Hematopoietic multipotent progenitor cell treated with erythropoietin and hydrocortisone succinate and interleukin-3 and kit ligand, for 15 days (in vitro differentiated cells): Measurements from ENCODE around the gene CLIP4.
"Not testable (repeated sequence)": the region's sequence is repeated elsewhere in the genome, so short reads cannot be mapped to it uniquely, and the experiment has no call there.

Source experiments
- DNase-seq: peaks from one replicate; pipeline ENCODE4 v3.0.0-alpha.2; 2015; ENCODE audit warnings: low spot score

CLIP4 gene, protein sequence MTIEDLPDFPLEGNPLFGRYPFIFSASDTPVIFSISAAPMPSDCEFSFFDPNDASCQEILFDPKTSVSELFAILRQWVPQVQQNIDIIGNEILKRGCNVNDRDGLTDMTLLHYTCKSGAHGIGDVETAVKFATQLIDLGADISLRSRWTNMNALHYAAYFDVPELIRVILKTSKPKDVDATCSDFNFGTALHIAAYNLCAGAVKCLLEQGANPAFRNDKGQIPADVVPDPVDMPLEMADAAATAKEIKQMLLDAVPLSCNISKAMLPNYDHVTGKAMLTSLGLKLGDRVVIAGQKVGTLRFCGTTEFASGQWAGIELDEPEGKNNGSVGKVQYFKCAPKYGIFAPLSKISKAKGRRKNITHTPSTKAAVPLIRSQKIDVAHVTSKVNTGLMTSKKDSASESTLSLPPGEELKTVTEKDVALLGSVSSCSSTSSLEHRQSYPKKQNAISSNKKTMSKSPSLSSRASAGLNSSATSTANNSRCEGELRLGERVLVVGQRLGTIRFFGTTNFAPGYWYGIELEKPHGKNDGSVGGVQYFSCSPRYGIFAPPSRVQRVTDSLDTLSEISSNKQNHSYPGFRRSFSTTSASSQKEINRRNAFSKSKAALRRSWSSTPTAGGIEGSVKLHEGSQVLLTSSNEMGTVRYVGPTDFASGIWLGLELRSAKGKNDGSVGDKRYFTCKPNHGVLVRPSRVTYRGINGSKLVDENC

DNA sequence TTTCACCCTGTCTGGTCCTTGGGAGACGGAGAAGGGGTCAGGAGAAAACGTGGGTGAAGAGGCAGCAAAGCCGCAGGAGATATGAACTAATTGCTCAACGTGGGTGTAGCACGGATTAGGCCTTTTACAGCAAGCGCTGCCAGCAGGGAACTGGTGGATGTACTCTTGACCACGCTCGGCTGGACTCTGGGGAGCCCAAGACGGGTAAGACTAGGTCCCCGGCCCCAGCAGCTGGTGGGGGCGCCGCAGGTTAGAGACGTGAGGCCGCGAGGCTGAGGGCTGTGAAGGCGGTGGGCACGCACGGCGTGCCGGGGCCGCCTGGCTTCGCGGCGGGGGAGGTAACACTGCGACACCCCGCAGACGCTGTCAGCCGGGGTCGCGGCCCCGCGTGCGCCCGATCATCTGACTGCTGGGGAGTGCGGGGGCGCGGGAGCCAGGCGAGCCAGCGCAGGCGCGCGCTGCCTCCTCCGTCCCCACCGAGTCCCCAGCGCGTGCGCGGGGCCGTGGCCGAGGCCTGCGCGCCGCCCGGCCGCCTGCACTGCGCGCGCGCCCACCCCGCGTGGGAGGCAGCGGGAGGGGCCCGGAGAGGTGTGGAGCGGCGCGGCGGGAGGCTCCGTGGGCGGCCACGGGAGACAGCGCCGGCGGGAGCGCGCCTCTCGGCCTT, at the start of gene CLIP4:
CLIP4 (plus strand) TSS at position 470 of the 664 bp plus-strand sequence. CDS start 5,974 bp downstream, outside the sequence.
- peak; percentile 49 for DNase-seq

DNA sequence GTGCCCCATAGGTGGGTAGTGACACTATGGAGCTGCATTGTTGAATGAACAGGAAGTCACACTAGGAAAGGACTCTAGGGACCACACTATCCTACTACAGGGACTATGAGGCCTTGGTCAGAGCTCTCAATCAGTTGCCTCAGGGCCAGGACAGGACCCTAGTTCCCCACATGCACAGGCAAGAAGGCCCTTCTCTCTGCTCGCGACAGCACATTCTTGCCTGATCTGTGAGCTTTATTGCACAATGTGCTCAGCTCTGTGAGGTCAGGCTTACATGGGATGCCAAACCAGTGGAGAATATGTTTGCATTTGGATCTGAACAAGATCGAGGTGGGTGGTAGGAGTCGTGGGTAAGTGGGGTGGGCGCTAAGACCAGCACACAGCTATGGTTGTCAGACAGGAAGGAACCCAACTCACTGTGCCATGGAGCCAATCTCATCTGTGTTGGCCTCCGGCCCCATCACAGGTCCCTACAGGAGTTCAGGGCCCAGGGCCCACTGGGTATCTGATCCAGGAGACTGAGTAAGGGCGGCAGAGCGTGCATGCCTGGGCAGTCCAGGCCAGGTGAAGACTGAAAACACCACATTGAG, 48.8 kb upstream of the CLIP4 start:
- no peak for DNase-seq

DNA sequence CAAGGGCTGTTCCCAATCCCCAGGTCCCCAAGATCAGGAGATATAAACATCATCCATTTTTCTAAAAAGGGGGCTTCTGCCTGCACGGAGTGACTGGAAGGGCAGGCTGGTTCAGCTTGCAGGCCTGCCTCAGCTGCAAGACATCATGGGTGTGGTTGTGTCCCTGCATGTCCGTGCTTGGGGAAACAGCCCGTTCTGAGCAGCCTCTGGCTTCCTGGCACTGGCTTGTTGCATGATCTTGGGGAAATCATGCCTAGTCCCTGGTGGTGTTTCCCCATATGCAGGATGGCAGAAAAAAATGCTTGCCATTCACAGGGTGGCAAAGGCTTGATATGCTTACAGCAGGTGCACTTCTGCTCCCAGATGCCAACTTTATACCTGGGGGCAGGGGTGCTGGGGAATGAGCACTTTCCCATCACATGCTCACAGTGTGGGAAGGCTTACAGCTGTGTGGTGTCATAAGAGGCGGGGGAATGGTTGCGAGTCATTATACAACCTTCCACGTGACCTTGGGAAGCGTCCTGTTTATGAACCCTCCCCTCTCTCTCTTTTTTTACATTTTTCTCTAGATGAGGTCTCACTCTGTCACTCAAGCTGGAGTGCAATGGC, 48.1 kb upstream of the CLIP4 start:
- DNase-seq, result no peak

DNA sequence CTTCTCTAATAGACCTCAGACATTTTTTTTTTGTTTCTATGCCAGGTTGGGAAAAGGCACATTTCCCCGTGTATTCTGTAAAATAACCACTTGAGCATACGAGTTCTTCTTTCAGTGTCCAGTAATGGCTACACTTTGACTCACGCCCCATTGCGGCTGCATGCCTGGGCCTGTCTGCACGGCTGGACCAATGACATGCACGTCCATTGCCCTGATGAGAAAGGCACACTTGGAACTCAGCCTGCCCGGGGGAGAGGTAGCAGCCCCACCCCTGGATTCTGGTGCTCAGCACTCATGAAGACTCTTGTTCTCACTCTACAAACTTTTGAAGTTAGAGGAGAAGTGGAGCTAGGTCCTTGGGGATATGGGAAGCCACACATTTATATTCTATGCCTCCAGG, 46.7 kb upstream of the CLIP4 start:
- DNase-seq, result no peak

DNA sequence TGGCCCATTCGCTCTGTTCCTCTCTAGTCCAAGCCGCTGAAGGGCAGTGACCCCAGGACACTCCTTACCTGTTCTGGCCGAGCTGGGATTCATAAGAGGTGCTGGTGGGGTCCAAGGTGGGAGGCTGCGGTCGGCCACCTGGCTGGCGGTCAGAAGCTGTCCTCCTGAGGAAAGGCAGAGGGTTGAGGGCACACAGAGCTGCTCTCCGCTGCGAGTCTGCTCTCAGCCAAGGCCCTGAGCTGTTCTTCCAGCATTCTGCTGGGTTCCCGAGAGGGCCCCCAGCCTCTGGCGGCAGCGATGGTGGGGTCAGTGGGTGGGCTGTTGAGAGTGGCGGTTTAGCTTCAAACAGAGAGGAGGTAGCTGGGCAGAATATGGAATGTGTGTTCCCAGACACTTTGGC, 44.7 kb upstream of the CLIP4 start:
- no peak for DNase-seq

DNA sequence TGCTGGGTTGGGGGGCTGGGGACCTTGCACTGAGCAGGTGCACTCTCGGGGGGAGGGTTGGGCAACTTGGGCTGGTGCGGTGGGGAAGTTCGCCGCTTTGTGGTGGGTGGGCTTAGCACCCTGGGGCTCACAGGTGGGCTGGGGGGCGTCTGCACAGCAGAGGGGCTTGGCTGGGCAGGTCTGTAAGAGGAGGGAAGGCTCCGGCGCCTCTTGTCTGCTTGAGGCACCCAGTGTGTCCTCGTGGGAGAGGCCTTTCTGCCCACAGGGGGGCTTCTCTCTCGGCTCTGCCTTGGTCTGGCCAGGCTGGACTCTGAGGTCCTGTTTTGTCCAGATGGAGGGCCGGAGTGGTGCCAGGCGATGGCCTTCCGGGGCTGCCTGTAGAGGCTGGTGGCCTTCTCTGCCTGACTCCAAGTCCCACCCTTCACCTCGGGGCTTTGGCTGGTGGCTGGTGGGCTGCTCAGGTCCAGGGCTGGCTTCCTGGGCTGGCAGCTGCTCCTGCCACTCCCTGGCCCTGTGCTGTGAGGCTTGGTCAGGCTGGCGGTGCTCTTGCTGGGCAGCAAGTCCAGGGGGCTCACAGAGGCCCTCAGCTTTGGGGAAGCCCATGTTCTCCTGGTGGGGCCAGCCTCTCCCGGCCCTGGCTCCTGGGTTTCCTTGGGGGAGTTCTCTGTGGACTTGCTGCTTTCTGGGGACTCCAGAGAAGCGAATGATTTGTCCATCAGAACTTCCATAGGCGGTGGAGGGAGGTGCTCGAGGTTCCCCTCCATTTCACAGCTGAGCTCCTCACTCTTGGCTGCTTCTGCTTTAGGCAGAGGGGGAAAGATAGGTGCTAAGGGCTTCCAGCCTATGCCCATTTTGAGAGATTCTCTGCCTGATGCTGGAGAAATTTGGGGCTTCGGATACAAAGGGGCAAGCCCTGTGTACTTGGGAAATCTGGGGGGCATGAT, 43.9 kb upstream of the CLIP4 start:
- no peak for DNase-seq

DNA sequence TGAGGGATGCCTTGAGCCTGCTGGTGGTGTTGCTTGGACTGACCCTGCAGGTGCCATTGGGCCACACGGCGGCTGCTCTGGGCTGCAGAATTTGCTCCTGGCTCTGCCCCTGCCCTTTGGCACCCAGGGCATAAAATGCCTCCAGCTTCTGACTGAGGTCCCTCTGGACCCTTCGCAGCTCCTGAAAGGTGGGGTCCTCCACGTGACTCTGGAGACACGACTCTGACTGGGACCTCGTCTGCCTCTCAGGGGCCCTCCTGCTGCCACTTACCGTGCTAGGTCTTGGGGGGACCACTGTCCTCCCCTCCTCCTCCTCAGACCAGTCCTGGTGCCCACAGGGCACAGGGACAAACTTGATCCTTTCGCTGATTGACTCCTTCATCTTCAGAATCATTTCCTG, 43.0 kb upstream of the CLIP4 start:
- DNase-seq, result no peak

DNA sequence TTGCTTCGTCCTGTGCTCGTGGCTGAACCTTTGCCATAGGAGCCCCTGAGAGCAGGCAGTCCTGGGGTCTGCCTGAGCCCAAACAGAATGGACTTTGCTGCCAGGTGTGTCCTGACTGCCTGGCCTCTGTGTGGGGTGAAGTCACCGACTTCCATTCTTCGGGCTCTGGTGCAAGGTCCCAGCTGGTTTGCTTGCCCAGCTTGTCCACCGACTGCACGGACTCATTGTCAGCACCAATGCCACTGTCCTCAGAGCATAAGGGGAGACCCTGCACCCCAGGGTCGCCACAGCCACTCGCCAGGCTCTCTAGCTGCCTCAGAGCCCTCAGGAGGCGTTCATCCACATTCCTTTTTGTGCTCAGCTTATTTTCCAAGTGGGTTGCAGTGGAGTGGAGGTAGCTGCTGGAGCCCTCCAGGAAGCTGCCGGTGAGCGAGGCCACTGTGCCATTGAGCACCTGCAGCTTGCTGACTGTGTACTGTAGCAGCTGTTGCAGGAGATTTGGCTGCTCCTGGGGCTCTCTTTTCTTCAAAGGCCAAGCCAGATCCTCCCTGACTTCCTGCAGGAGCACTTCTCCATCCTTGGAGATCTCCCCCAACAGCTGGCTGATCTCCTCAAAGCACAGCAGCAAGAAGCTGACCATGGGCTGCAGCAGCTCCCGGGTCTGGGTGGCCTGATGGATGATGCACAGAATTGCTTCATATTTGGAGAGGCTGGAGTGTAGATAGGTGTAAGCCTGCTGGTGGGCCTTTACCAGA, 42.1 kb upstream of the CLIP4 start:
- DNase-seq, result no peak

DNA sequence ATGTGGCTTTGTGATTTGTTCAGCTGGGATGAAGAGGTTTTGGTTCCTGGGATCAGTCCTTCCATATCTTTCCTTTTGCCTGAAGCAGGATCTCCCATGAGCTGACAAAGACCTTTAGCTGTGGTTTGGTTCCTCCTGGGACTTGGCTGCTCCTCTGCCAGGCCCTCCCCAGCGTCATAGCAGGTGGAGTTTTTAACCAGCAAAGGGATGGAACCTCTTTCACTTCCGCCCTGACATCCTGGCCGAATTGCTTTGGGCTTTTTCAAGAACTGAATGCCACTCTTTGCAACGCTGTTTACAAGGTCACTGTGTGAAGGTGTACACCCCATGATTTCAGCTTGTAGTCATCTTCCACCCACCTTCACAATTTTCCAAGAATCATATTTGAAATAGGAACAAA, 41.3 kb upstream of the CLIP4 start:
- no peak for DNase-seq

DNA sequence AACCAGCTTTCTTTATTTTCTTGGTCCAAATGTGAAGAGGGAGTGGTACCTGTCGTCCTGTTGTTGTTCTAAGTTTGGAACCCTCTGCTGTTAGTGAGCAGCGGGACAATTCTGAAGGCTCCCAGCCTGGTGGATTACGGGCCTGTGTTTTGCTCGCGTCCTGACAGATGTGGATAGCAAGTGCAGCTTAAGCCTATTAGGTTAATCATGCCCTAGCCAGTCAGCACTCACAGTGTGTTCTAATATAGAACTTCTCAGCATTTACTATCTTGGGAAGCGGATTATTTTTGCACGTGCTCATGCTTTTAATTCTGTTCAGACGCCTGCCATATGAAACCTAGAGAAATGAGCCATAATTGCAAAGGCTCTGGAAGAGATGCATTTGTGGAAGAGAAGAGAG, 40.8 kb upstream of the CLIP4 start, which contains the start of gene PCARE:
PCARE (minus strand) TSS at position 113 of the 400 bp plus-strand sequence. CDS start 262 bp downstream, outside the sequence.
- DNase-seq, result no peak

DNA sequence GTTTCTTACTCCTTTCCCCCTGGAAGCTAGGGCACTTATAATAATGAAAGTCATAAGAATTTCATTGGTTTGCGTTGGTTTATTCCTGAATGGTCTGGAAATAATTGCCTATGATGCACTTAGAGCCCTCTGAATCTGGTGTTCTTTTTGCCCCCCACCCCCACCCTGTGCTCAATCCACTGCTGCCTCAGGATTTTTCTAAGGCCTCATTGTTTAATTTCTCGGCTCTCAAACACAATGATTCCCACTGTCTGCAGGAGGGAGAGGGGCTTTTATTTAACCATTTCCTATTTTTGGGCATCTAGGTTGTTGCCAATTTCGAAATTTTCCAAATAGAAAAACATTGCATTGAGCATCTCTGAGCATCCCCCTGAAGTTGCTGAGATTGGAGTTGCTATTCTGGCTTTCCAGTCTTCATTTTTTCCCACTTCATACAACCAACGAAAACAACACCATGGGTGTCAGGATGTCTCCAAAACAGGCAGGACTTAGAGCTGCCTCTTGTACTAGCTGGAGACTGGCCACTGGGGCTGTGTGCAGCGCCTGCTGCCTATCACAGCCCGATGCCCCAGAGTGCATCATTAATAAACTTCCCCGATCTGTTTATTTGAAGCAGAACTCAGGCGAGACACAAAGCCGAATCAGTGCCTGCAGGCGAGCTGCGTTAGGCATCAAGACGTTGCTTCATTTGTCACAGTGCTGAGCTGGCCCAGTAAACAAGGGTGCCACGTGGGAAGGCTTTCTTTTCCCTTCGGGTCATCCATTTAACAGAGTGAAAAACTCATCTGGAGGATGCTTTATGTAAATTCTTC, 39.1 kb upstream of the CLIP4 start:
- DNase-seq, result no peak

DNA sequence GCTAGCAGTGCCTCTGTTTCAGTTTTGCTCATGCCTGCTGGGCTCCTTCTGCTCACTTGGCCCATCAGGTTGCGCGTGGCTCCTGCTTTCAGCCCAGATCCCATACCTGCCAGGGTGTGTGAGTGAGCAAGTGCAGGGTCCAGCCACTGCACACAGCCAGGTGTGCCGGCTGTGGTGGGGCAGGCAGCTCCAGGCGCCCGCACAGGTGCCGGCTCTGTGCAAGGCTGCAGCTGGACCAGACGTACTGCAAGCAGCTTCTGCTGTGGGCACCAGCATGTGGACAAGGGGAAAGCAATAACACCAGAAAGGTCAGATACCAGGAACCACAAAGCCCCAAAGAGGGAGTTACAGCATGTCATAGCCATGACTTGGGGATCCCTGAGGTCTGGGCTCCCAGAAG, 35.3 kb upstream of the CLIP4 start:
- DNase-seq, result no peak

DNA sequence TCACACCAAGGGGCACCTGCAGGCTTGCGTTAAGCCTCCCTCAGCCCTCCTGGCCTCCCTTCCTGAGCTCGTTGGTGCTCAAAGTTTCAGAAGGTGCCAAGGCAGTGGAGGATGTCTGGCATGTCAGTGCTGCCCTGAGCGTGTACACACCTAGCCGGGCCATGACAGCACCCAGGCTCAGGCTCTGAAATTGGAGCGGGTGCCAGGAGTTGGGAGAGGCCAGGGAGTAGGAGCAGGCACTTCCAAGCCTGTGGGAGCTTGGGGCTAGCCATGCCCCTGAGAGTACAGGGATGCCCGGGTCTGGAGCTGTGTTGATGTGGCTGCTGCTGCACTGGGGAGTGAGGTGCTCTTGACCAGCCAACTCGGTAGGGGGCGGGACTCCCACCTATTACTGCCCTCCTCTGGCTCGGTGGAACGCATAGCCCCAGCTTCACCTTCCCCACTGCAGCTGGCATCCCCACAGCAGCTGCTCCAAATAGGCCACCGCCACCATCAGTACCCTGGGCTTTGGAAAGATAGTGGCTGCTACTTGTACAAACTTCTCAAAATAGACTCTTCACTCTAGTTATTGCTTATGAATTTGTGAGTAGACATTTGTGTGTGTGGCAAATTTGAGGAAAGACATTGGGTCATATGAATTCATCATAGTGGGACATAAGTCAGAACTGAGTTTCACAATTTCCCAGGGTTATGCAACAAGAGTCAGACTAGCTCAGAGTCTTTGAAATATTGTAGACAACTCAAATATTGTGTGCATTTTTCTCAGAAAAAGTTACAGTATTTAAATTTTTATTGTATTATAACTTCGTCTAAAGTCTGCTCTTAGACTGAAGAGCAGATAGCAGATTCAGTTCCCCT, 34.1 kb upstream of the CLIP4 start:
- DNase-seq, result no peak

DNA sequence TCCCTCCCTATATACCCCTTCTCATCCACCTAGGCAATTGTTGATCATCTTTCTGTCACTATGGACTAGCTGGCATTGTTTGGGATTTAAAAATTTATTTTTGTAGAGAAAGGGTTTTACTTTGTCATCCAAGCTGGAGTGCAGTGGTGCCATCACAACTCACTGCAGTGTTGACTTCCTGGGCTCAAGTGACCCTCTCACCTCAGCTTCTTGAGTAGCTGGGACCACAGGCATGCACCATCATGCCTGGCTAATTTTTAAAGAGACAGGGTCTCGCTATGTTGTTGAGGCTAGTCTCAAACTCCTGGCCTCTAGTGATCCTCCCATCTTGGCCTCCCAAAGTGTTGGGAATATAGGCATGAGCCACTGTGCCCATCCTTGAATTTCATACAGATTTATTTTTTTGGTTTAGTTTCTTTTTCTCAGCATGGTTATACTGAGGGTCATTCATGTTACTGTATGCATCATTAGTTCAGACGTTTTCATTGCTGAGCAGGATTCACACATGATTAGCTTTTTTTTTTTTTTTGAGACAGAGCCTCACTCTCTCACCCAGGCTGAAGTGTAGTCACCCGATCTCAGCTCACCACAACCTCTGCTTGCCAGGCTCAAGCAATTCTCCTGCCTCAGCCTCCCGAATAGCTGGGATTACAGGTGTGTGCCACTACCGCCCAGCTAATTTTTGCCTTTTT, 32.3 kb upstream of the CLIP4 start:
- no peak for DNase-seq

DNA sequence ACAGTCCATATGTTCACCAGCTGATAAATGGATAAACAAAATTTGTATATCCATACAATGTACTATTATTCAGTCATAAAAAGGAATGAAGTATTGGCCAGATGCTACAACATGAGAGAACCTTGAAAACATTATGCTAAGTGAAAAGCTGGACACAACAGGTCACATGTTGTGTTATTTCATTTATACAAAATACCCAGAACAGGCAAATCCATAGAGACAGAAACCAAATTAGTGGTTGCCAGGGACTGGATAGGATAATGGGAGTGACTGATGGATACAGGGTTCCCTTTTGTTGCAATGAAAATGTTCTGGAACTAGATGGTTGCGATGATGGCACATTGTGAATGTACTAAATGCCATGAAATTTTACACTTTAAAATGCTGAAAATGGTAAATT, 30.7 kb upstream of the CLIP4 start:
- DNase-seq, result no peak

DNA sequence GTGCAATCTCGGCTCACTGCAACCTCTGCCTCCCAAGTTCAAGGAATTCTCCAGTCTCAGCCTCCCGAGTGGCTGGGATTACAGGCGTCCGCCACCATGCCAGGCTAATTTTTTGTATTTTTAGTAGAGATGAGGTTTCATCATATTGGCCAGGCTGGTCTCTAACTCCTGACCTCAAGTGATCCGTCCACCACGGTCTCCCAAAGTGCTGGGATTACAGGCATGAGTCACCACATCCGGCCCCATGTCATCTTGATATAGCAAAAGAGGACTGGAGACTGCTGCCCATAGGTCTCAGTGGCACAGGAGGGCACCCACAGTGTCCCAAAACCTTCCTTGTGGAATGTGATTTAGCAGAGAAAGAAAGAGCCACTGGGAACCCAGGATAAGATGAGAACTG, 24.9 kb upstream of the CLIP4 start:
- not testable (repeated sequence) for DNase-seq

DNA sequence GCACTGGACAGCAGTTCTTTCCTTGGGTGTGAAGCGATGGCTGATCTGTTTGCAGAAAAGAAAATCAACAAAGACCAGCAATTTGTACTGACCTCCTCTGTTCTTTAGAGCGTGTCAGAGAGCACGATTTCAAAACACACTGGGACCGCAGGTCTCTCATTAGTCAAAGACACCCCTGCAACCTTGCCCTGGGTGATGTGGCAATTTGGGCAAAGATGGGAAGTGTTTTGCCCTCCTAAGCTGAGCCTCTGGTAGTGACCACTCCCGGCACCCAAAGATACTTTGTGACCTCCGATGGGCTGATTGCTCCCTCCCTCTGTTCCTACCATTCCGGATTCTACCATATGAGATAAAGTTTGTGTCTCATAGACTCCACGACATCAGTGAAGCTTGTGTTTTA, 18.2 kb upstream of the CLIP4 start:
- DNase-seq, result no peak

DNA sequence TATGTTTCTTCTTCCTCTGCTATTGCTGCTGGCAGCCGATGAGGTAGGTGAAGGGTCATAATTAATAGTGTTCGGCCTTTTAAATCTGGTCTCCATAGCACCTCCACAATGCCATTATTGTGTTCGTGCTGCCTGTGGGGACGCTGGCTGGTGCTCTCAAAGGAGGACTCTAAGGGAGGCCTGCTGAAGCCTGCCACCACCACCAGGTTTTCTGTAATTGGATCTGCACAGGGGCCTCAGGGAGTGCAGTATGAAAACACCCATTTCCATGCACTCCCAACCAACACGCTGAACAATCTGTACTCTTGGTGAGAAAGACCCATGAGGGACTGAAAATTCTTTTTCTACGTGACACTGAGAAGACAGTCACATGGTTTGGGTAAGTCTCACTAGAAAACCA, 17.6 kb upstream of the CLIP4 start:
- no peak for DNase-seq
